ENCODE data around the gene TGFB2. TPM values are rescaled to one million over a fixed set of nuclear protein-coding genes. Genes with fewer than 3 reads are reported as not detected.

TGFB2 gene
- total RNA-seq, 4 donors from 2014 or later, result 0.56 to 2.3 (median 0.86) TPM

GRCh38 chr1:218479436-218480115 is 134.4 kb downstream of the TGFB2 start:
- no peak for TF ChIP-seq CTCF (IDR thresholded peaks at IDR 0.05 in 4 of 5, conservative IDR thresholded peaks at IDR 0.05 in 1 of 5)
- no peak for TF ChIP-seq POLR2A (IDR thresholded peaks at IDR 0.05)
- Histone ChIP-seq H3K9me3 (no peaks in the 10 kb centered on the region), H3K27ac (peak overlapping the region; percentile 37 to 92 (median 87)), H3K27me3 (no peaks in the 10 kb centered on the region), H3K4me1 (peaks cover 30 to 38% of the 10 kb centered on the region in 2 donors), H3K4me3 (no peak overlapping the region), H3K36me3 (no peaks in the 10 kb centered on the region)
- no peak for ATAC-seq
- in situ Hi-C loops (cut with MboI; ENCODE audit: low sequenced_read_pairs in 4 of 4), result loop anchor here in 1 of 4 donors (10.0 kb wide), 1 partner anchor 135 kb away; the partner anchor contains the start of gene TGFB2
- intact Hi-C loops (cut with DNase I; ENCODE audit: low total_unique reads), result no loop called here
- no peak for DNase-seq

- TF ChIP-seq POLR2A (IDR thresholded peaks at IDR 0.05), result no peak
- no peak for TF ChIP-seq CTCF (IDR thresholded peaks at IDR 0.05 in 4 of 5, conservative IDR thresholded peaks at IDR 0.05 in 1 of 5)
- Histone ChIP-seq H3K27ac (peak overlapping the region; percentile 37 to 92 (median 87)), H3K36me3 (no peaks in the 10 kb centered on the region), H3K4me1 (peaks cover 25 to 32% of the 10 kb centered on the region in 2 donors), H3K27me3 (no peaks in the 10 kb centered on the region), H3K4me3 (no peak overlapping the region), H3K9me3 (no peaks in the 10 kb centered on the region)
- ATAC-seq (peak; percentile 29 to 37), DNase-seq (peak in 1 of 2 donors; percentile 54)
- intact Hi-C loops (cut with DNase I; ENCODE audit: low total_unique reads) (no loop called here), in situ Hi-C loops (cut with MboI; ENCODE audit: low sequenced_read_pairs in 4 of 4) (loop anchor here in 1 of 4 donors (10.0 kb wide), 1 partner anchor 135 kb away; the partner anchor contains the start of gene TGFB2)
Measured at GRCh38 chr1:218480137-218480536, 135.0 kb downstream of the TGFB2 start.

GRCh38 chr1:218480588-218481099 is 135.5 kb downstream of the TGFB2 start:
- H3K4me1 ChIP-seq, result peaks cover 22 to 28% of the 10 kb centered on the region in 2 donors
- no peak for DNase-seq
- intact Hi-C loops (cut with DNase I; ENCODE audit: low total_unique reads), result no loop called here

GRCh38 chr1:218481116-218481775 is 136.1 kb downstream of the TGFB2 start:
- DNase-seq, result no peak
- TF ChIP-seq CTCF (IDR thresholded peaks at IDR 0.05 in 4 of 5, conservative IDR thresholded peaks at IDR 0.05 in 1 of 5) (no peak), POLR2A (IDR thresholded peaks at IDR 0.05) (no peak)
- intact Hi-C loops (cut with DNase I; ENCODE audit: low total_unique reads) (no loop called here), in situ Hi-C loops (cut with MboI; ENCODE audit: low sequenced_read_pairs in 4 of 4) (loop anchor here in 1 of 4 donors (10.0 kb wide), 1 partner anchor 136 kb away; the partner anchor contains the start of gene TGFB2)
- no peaks in the 10 kb centered on the region for H3K9me3 ChIP-seq
- H3K27me3 ChIP-seq, result no peaks in the 10 kb centered on the region
- H3K27ac ChIP-seq, result peak overlapping the region in 1 of 4 donors; percentile 15
- H3K36me3 ChIP-seq, result no peaks in the 10 kb centered on the region
- peaks cover 17 to 23% of the 10 kb centered on the region in 2 donors for H3K4me1 ChIP-seq
- H3K4me3 ChIP-seq, result no peak overlapping the region
- ATAC-seq, result no peak

More at GRCh38 chr1:218480588-218481099, 135.5 kb downstream of the TGFB2 start:
- Histone ChIP-seq H3K4me3 (no peak overlapping the region), H3K9me3 (no peaks in the 10 kb centered on the region), H3K27ac (peak overlapping the region; percentile 37 to 92 (median 87)), H3K27me3 (no peaks in the 10 kb centered on the region), H3K36me3 (no peaks in the 10 kb centered on the region)
- TF ChIP-seq CTCF (IDR thresholded peaks at IDR 0.05 in 4 of 5, conservative IDR thresholded peaks at IDR 0.05 in 1 of 5) (no peak), POLR2A (IDR thresholded peaks at IDR 0.05) (no peak)
- in situ Hi-C loops (cut with MboI; ENCODE audit: low sequenced_read_pairs in 4 of 4), result loop anchor here in 1 of 4 donors (10.0 kb wide), 1 partner anchor 136 kb away; the partner anchor contains the start of gene TGFB2
- ATAC-seq, result no peak
